Activated CD4-positive, alpha-beta T cell treated with anti-CD3 and anti-CD28 coated beads, Interleukin-2, amount 10 ng/mL, durations not matched to agents 7 days and 5 days (primary cell): ENCODE results near the gene TIMM10B. TPM values are rescaled to one million over a fixed set of nuclear protein-coding genes. Genes with fewer than 3 reads are reported as not detected.
"Not testable (repeated sequence)": the region's sequence is repeated elsewhere in the genome, so short reads cannot be mapped to it uniquely, and the experiment has no call there.

ENCODE experiments used
- CTCF ChIA-PET: fragments of 350-600 bp; sonication (Branson Sonifier 250); formaldehyde crosslinking; loops from one replicate; lab custom pipeline; 2021; ENCODE audit warnings: antibody characterized with exemption; lab: Charles Lee
- POLR2A ChIA-PET: fragments of 350-600 bp; sonication (Branson Sonifier 250); formaldehyde crosslinking; loops from one replicate; lab custom pipeline; 2021; ENCODE audit warnings: antibody characterized with exemption; lab: Charles Lee
- DNase-seq: peaks from one replicate; pipeline ENCODE4 v3.0.0-alpha.2; 2020
- H3K27ac Mint-ChIP-seq: one replicate; pipeline ENCODE4 v1.8.0; 2021; ENCODE audit warnings: mild to moderate bottlenecking, moderate library complexity, mixed read lengths
- H3K27me3 Mint-ChIP-seq: one replicate; pipeline ENCODE4 v1.8.0; 2021; ENCODE audit warnings: mixed read lengths
- H3K36me3 Mint-ChIP-seq: one replicate; pipeline ENCODE4 v1.8.0; 2021; ENCODE audit warnings: low read depth, mixed read lengths
- H3K4me1 Mint-ChIP-seq: one replicate; pipeline ENCODE4 v1.8.0; 2021; ENCODE audit warnings: mixed read lengths
- H3K4me3 Mint-ChIP-seq: one replicate; pipeline ENCODE4 v1.8.0; 2021; ENCODE audit warnings: mild to moderate bottlenecking, moderate library complexity, mixed read lengths
- H3K9me3 Mint-ChIP-seq: one replicate; pipeline ENCODE4 v1.8.0; 2021; ENCODE audit warnings: mixed read lengths
- total RNA-seq, 2 experiments: library from RNA; stranded (reverse); gene quantifications; one replicate each; pipeline ENCODE4 v1.2.3, GENCODE V29; 2021

Gene TIMM10B
- total RNA-seq, 2 experiments from 2014 or later = 25.6 to 27.0 TPM

- H3K4me1 Mint-ChIP-seq = no peaks in the 10 kb centered on the region
- H3K27ac Mint-ChIP-seq = no peak overlapping the region
Observed at GRCh38 chr11:6489306-6489705, 8.0 kb downstream of the TIMM10B start.

GRCh38 chr11:6497069-6497839 is 16.0 kb downstream of the TIMM10B start, which contains the start of gene DNHD1:
Gene DNHD1 (plus strand): TSS chr11:6497280. CDS start chr11:6498216, 936 bp downstream.
- POLR2A ChIA-PET = interaction anchor here (0.6 kb wide), 1 partner anchor 13 kb away, joined by 6 read pairs; no protein-coding TSS in a partner anchor
- H3K4me1 Mint-ChIP-seq = peaks cover 3% of the 10 kb centered on the region
- H3K36me3 Mint-ChIP-seq = peaks cover 19% of the 10 kb centered on the region
- no peak within 1 kb of the TSS for H3K4me3 Mint-ChIP-seq
- H3K27ac Mint-ChIP-seq = no peak within 1 kb of the TSS
- H3K27me3 Mint-ChIP-seq = no peaks in the 10 kb centered on the region
- H3K9me3 Mint-ChIP-seq = no peaks in the 10 kb centered on the region
- CTCF ChIA-PET = interaction anchor here (0.7 to 3.3 kb wide), 5 partner anchors 10 to 176 kb away, joined by 3 to 12 read pairs (median 5); partner anchors contain the start of genes ARFIP2 and TIMM10B
- DNase-seq = no peak

More at GRCh38 chr11:6489306-6489705, 8.0 kb downstream of the TIMM10B start:
- DNase-seq = no peak
- no peaks in the 10 kb centered on the region for H3K9me3 Mint-ChIP-seq
- H3K36me3 Mint-ChIP-seq = peaks cover 17% of the 10 kb centered on the region
- CTCF ChIA-PET = interaction anchor here (0.8 to 2.8 kb wide), 3 partner anchors 12 to 120 kb away, joined by 3 to 9 read pairs (median 3); no protein-coding TSS in a partner anchor
- POLR2A ChIA-PET = no interaction called here
- H3K4me3 Mint-ChIP-seq = no peak overlapping the region
- H3K27me3 Mint-ChIP-seq = no peaks in the 10 kb centered on the region

GRCh38 chr11:6498121-6498520 is 16.8 kb downstream of the TIMM10B start:
- H3K9me3 Mint-ChIP-seq = no peaks in the 10 kb centered on the region
- H3K27ac Mint-ChIP-seq = no peak overlapping the region
- peaks cover 19% of the 10 kb centered on the region for H3K36me3 Mint-ChIP-seq
- no peak for DNase-seq
- peaks cover 3% of the 10 kb centered on the region for H3K4me1 Mint-ChIP-seq
- ChIA-PET POLR2A (no interaction called here), CTCF (interaction anchor here (0.8 to 3.3 kb wide), 4 partner anchors 9 to 16 kb away, joined by 3 to 12 read pairs (median 8); partner anchors contain the start of genes ARFIP2 and TIMM10B)
- no peaks in the 10 kb centered on the region for H3K27me3 Mint-ChIP-seq
- no peak overlapping the region for H3K4me3 Mint-ChIP-seq

- Mint-ChIP-seq H3K4me1 (peaks cover 3% of the 10 kb centered on the region), H3K36me3 (peaks cover 16% of the 10 kb centered on the region), H3K9me3 (no peaks in the 10 kb centered on the region), H3K27me3 (no peaks in the 10 kb centered on the region), H3K27ac (no peak overlapping the region), H3K4me3 (no peak overlapping the region)
- ChIA-PET POLR2A (no interaction called here), CTCF (interaction anchor here (0.9 to 3.3 kb wide), 5 partner anchors 8 to 17 kb away, joined by 3 to 12 read pairs (median 4); partner anchors contain the start of genes ARFIP2 and TIMM10B)
- DNase-seq = no peak
Observed at GRCh38 chr11:6498544-6498943, 17.2 kb downstream of the TIMM10B start.

GRCh38 chr11:6502382-6502781 is 21.1 kb downstream of the TIMM10B start:
- H3K4me1 Mint-ChIP-seq = peaks cover 4% of the 10 kb centered on the region
- H3K27me3 Mint-ChIP-seq = no peaks in the 10 kb centered on the region
- H3K4me3 Mint-ChIP-seq = no peak overlapping the region
- peaks cover 11% of the 10 kb centered on the region for H3K36me3 Mint-ChIP-seq
- ChIA-PET CTCF (interaction anchor here (1.6 kb wide), 1 partner anchor 61 kb away, joined by 3 read pairs; no protein-coding TSS in a partner anchor), POLR2A (no interaction called here)
- no peak for DNase-seq
- no peaks in the 10 kb centered on the region for H3K9me3 Mint-ChIP-seq
- H3K27ac Mint-ChIP-seq = no peak overlapping the region

GRCh38 chr11:6504166-6504565 is 22.9 kb downstream of the TIMM10B start:
- ChIA-PET CTCF (interaction anchor here (0.9 to 1.9 kb wide), 3 partner anchors 14 to 125 kb away, joined by 5 to 10 read pairs (median 5); no protein-coding TSS in a partner anchor), POLR2A (no interaction called here)
- peaks cover 9% of the 10 kb centered on the region for H3K36me3 Mint-ChIP-seq
- peaks cover 4% of the 10 kb centered on the region for H3K4me1 Mint-ChIP-seq
- H3K27me3 Mint-ChIP-seq = no peaks in the 10 kb centered on the region
- peak overlapping the region; percentile 4 for H3K27ac Mint-ChIP-seq
- H3K9me3 Mint-ChIP-seq = no peaks in the 10 kb centered on the region
- no peak overlapping the region for H3K4me3 Mint-ChIP-seq
- no peak for DNase-seq

GRCh38 chr11:6505577-6506240 is 24.4 kb downstream of the TIMM10B start:
- Mint-ChIP-seq H3K4me1 (peaks cover 4% of the 10 kb centered on the region), H3K27ac (no peak overlapping the region), H3K27me3 (no peaks in the 10 kb centered on the region), H3K9me3 (no peaks in the 10 kb centered on the region), H3K36me3 (peaks cover 11% of the 10 kb centered on the region), H3K4me3 (no peak overlapping the region)
- DNase-seq = peak; percentile 50
- CTCF ChIA-PET = interaction anchor here (0.6 to 2.5 kb wide), 7 partner anchors 8 to 128 kb away, joined by 3 to 12 read pairs (median 5); no protein-coding TSS in a partner anchor
- POLR2A ChIA-PET = no interaction called here

- CTCF ChIA-PET = interaction anchor here (0.7 kb wide), 1 partner anchor 14 kb away, joined by 3 read pairs; no protein-coding TSS in a partner anchor
- Mint-ChIP-seq H3K4me3 (no peak overlapping the region), H3K4me1 (no peaks in the 10 kb centered on the region), H3K36me3 (peaks cover 22% of the 10 kb centered on the region), H3K9me3 (no peaks in the 10 kb centered on the region), H3K27ac (no peak overlapping the region), H3K27me3 (no peaks in the 10 kb centered on the region)
- POLR2A ChIA-PET = no interaction called here
- DNase-seq = no peak
Observed at GRCh38 chr11:6516865-6517264, 35.6 kb downstream of the TIMM10B start.

GRCh38 chr11:6520265-6520664 is 39.0 kb downstream of the TIMM10B start:
- Mint-ChIP-seq H3K27ac (no peak overlapping the region), H3K9me3 (no peaks in the 10 kb centered on the region), H3K27me3 (no peaks in the 10 kb centered on the region), H3K36me3 (peaks cover 27% of the 10 kb centered on the region), H3K4me1 (peaks cover 16% of the 10 kb centered on the region), H3K4me3 (no peak overlapping the region)
- ChIA-PET POLR2A (no interaction called here), CTCF (interaction anchor here (1.2 kb wide), 1 partner anchor 9 kb away, joined by 4 read pairs; no protein-coding TSS in a partner anchor)
- DNase-seq = no peak

GRCh38 chr11:6521946-6522345 is 40.6 kb downstream of the TIMM10B start:
- Mint-ChIP-seq H3K36me3 (peaks cover 36% of the 10 kb centered on the region), H3K4me1 (peaks cover 29% of the 10 kb centered on the region)
- POLR2A ChIA-PET, DNase-seq, CTCF ChIA-PET, H3K9me3 Mint-ChIP-seq, H3K4me3 Mint-ChIP-seq, H3K27ac Mint-ChIP-seq, H3K27me3 Mint-ChIP-seq: not testable (repeated sequence)

- no peak for DNase-seq
- ChIA-PET CTCF (interaction anchor here (1.1 to 2.5 kb wide), 4 partner anchors 10 to 144 kb away, joined by 3 to 11 read pairs (median 4); no protein-coding TSS in a partner anchor), POLR2A (interaction anchor here (0.6 kb wide), 1 partner anchor 88 kb away, joined by 3 read pairs; the partner anchor contains the start of gene TAF10)
- no peaks in the 10 kb centered on the region for H3K9me3 Mint-ChIP-seq
- H3K27me3 Mint-ChIP-seq = no peaks in the 10 kb centered on the region
- H3K4me1 Mint-ChIP-seq = peaks cover 36% of the 10 kb centered on the region
- no peak overlapping the region for H3K4me3 Mint-ChIP-seq
- peaks cover 42% of the 10 kb centered on the region for H3K36me3 Mint-ChIP-seq
- H3K27ac Mint-ChIP-seq = no peak overlapping the region
Observed at GRCh38 chr11:6523253-6523652, 42.0 kb downstream of the TIMM10B start.

GRCh38 chr11:6526411-6527135 is 45.3 kb downstream of the TIMM10B start:
- CTCF ChIA-PET = interaction anchor here (1.2 kb wide), 1 partner anchor 157 kb away, joined by 3 read pairs; the partner anchor contains the start of gene MRPL17
- peaks cover 35% of the 10 kb centered on the region for H3K36me3 Mint-ChIP-seq
- peak overlapping the region; percentile 66 for H3K4me3 Mint-ChIP-seq
- H3K4me1 Mint-ChIP-seq = peaks cover 36% of the 10 kb centered on the region
- no peaks in the 10 kb centered on the region for H3K27me3 Mint-ChIP-seq
- POLR2A ChIA-PET = no interaction called here
- no peaks in the 10 kb centered on the region for H3K9me3 Mint-ChIP-seq
- peak overlapping the region; percentile 94 for H3K27ac Mint-ChIP-seq
- DNase-seq = no peak
